ENCODE results near the gene RBMS2.

GRCh38 chr12:56541631-56542030 lies 20.0 kb downstream of the RBMS2 start:
- TF ChIP-seq, protein P1, sequence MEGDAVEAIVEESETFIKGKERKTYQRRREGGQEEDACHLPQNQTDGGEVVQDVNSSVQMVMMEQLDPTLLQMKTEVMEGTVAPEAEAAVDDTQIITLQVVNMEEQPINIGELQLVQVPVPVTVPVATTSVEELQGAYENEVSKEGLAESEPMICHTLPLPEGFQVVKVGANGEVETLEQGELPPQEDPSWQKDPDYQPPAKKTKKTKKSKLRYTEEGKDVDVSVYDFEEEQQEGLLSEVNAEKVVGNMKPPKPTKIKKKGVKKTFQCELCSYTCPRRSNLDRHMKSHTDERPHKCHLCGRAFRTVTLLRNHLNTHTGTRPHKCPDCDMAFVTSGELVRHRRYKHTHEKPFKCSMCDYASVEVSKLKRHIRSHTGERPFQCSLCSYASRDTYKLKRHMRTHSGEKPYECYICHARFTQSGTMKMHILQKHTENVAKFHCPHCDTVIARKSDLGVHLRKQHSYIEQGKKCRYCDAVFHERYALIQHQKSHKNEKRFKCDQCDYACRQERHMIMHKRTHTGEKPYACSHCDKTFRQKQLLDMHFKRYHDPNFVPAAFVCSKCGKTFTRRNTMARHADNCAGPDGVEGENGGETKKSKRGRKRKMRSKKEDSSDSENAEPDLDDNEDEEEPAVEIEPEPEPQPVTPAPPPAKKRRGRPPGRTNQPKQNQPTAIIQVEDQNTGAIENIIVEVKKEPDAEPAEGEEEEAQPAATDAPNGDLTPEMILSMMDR (IDR thresholded peaks at IDR 0.05 in 4 of 5, conservative IDR thresholded peaks at IDR 0.05 in 1 of 5) = no peak
- TF ChIP-seq POLR2A (IDR thresholded peaks at IDR 0.05) = no peak
